HL-60/S4 treated with phorbol 12-myristate 13-acetate at 8.2 ng/mL for 4 days and 3 days (cell line): Measurements from ENCODE around the gene DPCD.

Experiments
- in situ Hi-C: fragments of 300-500 bp; cut with MboI; formaldehyde crosslinking; loops from 2 replicates; pipeline ENCODE4 v1.15.0; 2022; ENCODE audit warnings: low sequenced_read_pairs

The DPCD gene

GRCh38 chr10:101650863-101651262, 62.7 kb downstream of the DPCD start:
- in situ Hi-C loops: no loop called here

- in situ Hi-C loops: no loop called here
Measured at GRCh38 chr10:101651336-101651735, 63.2 kb downstream of the DPCD start.

GRCh38 chr10:101653536-101653935, 65.4 kb downstream of the DPCD start:
- in situ Hi-C loops: no loop called here

- in situ Hi-C loops: no loop called here
Measured at GRCh38 chr10:101655570-101655969, 67.4 kb downstream of the DPCD start.

GRCh38 chr10:101656890-101657289, 68.8 kb downstream of the DPCD start:
- in situ Hi-C loops: no loop called here

GRCh38 chr10:101658975-101659374, 70.9 kb downstream of the DPCD start:
- in situ Hi-C loops: no loop called here
